ENCODE measurements around the gene CRYBB3.

- TF ChIP-seq NPAS2 (CRISPR knock-in tag; IDR thresholded peaks at IDR 0.05; ENCODE audit: borderline replicate concordance) (no peak), MYNN (CRISPR knock-in tag; IDR thresholded peaks at IDR 0.05; ENCODE audit: low read depth) (no peak), GPBP1L1 (CRISPR knock-in tag; IDR thresholded peaks at IDR 0.05) (no peak), GATAD2A (CRISPR knock-in tag; IDR thresholded peaks at IDR 0.05) (no peak), ESRRA (CRISPR knock-in tag; IDR thresholded peaks at IDR 0.05; ENCODE audit: low read depth) (no peak), MYC (CRISPR knock-in tag; IDR thresholded peaks at IDR 0.05; ENCODE audit: borderline replicate concordance) (no peak), HNF4G (IDR thresholded peaks at IDR 0.05; ENCODE audit: borderline replicate concordance, low read depth, low read length) (no peak), HNF4G (CRISPR knock-in tag; IDR thresholded peaks at IDR 0.05; ENCODE audit: borderline replicate concordance, low read depth) (no peak), MAZ (IDR thresholded peaks at IDR 0.05; ENCODE audit: borderline replicate concordance, low read depth, low read length) (no peak), MAZ (CRISPR knock-in tag; IDR thresholded peaks at IDR 0.05; ENCODE audit: low read depth) (no peak), ZNF530 (CRISPR knock-in tag; IDR thresholded peaks at IDR 0.05; ENCODE audit: low read depth) (no peak)
Observed at GRCh38 chr22:25196326-25196725, 3.3 kb upstream of the CRYBB3 start.

Measured in HepG2 (cell line).